22Rv1 (cell line): ENCODE data around the gene TXK.

Experiments
- CTCF ChIP-seq: fragments of 450-650 bp; IDR thresholded peaks from 2 replicates; pipeline ENCODE4 v1.5.1; 2017; ENCODE audit warnings: mild to moderate bottlenecking
- ZFX ChIP-seq: fragments of 450-650 bp; IDR thresholded peaks from 2 replicates; pipeline ENCODE4 v1.6.1; 2017; ENCODE audit warnings: antibody characterized with exemption, borderline replicate concordance

- no peak for TF ChIP-seq CTCF
- TF ChIP-seq ZFX = no peak
These were observed 4.6 kb downstream of the TXK start for GRCh38 chr4:48129307-48130014.
